Measurements from ENCODE around the gene FTCD.

The FTCD gene

DNA sequence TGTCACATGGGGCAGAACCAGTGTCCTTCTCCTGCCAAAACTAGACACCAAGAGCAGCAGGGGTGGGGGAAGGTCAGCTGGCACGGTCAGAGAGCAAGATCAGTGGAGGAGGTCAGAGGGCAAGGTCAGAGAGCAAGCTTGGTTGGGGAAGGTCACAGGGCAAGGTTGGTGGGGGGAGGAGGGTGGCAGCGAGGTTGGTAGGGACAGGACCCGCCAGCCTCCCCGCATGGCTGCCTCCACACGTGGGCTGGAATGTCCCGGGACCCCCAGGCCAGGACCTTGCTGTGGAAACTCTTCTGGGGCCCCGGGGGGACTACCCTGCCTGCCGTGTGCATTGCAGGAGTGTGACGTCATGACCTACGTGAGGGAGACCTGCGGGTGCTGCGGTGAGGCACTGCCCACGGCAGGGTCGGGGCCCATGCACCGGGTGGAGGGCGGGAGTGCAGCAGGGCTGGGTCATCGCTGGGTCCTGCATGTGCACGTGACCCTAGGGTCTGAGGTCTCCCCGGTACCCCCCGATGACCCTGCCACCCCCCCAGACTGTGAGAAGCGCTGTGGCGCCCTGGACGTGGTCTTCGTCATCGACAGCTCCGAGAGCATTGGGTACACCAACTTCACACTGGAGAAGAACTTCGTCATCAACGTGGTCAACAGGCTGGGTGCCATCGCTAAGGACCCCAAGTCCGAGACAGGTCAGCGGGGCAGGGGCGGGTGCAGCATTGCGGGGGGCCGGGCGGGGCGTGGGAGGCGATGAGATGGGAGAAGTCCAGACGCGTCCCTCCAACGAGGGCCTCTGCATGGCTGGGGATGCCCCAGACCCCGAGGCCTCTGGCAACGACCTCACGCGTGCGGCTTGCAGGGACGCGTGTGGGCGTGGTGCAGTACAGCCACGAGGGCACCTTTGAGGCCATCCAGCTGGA lies 30.2 kb downstream of the FTCD start:
- in situ Hi-C loops (cut with MboI; ENCODE audit: low sequenced_read_pairs): no loop called here

DNA sequence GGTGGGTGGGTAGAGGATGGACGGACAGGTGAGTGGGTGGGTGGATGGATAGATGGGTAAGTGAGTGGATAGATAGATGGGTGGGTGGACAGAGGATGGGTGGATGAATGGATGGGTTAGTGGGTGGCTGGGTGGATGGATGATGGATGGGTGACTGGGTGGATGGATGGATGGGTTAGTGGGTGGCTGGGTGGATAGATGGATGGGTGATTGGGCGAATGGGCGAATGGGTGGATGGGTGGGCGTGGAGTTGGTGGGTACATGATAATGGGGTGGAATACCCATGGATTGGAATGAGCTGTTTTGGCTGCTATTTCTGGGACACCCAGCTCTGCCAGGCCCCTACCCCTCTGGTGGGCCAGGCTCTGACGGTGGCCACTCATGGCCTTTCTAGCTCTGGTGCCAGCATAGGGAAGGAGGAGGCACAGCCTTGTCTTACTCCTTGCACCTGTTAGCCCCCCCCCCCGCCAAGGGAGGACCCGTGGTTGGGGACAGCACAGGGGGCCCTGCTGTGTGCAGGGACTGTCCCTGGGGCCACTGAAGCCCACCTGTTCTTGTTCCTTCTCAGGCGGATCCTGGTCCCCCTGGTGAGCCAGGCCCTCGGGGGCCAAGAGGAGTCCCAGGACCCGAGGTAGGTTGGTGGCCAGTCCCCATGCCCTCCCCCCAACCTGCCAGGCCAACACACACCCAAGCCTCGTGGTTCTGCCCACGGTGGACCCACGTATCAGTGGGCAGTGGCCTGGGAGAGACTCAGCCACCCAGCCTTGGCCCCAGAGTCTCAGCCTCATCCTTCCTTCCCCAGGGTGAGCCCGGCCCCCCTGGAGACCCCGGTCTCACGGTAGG lies 31.1 kb downstream of the FTCD start:
- in situ Hi-C loops (cut with MboI; ENCODE audit: low sequenced_read_pairs): no loop called here

DNA sequence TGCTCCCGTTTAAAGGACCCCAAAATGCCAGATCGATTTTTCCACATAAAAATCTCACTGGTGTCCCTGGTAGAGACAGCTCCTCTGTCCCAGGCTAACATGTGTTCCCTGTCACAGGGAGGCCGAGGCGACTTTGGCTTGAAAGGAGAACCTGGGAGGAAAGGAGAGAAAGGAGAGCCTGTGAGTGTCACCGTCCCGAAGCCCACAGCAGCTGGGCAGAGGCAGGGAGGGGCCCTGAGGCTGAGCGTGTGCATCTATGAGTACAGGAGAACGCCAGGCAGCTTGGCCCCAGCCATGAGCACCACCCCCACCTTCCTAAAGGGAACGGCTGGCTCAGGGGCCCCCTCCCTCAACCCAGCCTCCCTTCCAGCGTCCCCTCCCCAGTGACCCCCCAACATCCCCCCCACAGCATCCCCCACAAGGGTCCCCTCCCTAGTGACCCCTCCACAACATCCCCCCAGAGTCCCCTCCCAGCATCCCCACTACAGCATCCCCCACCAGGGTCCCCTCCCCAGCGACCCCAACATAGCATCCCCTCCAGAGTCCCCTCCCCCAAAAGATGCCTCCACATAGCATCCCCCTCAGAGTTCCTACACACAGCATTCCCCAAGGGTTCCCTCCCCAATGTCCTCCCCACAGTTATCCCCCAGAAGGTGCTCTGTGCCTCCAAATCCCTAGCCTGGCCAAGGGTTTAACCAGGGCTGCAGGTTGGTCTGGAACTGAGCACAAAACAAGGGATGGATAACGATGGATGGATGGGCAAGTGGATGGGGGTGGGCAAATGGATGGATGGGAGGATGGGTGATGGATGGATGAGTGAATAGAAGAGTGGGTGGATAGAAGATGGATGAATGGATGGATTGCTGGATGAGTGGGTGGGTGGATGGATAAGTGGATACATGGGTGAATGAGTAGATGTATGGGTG lies 32.4 kb downstream of the FTCD start:
- in situ Hi-C loops (cut with MboI; ENCODE audit: low sequenced_read_pairs): no loop called here

DNA sequence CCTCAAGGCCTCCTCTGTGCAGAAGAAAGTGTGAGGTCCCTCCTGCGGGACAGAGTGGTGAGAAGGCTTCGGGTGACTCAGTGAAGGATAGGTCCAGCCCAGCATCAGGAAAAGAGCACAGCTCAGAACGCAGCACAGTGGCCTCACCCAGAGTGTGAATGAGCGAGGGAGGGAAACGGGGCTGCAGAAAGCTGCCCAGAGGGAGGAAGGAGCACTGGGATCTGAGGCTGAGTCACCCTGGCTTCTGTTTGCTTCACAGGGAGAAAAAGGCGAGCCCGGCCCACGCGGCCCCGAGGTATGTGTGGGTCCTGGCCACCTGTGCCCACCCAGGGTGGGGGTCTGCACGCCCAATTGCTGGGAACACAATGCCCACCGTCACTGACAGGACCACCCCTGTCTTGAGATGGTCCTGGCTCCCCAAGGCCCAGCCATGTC lies 33.1 kb downstream of the FTCD start:
- in situ Hi-C loops (cut with MboI; ENCODE audit: low sequenced_read_pairs): no loop called here

DNA sequence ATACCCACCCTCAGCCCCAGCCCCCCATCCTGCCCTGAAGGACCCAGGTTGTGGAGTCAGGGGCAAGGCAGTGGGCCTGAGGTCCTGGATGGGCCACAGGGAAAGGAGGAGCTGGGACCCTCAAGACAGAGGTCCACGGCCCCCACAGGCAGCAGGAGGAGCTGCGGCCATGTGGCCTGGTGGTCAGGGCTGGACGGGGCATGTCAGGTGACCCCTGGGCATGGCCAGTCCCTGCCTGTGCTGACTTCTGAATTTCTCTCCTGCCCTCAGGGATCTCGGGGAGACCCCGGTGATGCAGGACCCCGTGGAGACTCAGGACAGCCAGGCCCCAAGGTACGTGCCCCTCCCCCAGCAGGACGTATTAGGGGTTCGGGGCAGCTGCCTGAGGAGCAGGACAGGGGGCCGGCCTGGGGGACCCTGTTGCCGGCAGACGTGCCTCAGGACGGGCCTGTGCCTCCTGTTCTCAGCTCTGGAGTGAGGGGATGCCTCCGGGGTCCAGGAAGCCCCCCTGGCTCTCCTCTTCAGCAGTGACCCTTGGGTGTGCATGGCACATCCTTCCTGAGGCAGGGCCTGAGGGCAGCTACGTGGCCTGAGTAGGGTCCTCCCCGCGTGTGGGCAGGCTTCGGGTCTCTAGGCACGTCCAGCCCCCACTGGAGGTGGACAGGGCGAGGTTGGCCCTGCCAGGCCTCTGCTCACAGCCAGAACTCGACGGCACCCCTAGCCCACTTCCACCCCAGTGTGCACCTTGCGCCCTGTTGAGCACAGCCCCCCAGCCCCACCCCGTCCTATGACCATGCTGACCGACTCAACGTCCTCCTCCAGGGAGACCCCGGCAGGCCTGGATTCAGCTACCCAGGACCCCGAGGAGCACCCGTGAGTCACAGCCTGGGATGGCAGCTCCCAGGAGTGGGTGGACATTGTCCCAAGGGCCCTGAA lies 33.8 kb downstream of the FTCD start:
- in situ Hi-C loops (cut with MboI; ENCODE audit: low sequenced_read_pairs): no loop called here

DNA sequence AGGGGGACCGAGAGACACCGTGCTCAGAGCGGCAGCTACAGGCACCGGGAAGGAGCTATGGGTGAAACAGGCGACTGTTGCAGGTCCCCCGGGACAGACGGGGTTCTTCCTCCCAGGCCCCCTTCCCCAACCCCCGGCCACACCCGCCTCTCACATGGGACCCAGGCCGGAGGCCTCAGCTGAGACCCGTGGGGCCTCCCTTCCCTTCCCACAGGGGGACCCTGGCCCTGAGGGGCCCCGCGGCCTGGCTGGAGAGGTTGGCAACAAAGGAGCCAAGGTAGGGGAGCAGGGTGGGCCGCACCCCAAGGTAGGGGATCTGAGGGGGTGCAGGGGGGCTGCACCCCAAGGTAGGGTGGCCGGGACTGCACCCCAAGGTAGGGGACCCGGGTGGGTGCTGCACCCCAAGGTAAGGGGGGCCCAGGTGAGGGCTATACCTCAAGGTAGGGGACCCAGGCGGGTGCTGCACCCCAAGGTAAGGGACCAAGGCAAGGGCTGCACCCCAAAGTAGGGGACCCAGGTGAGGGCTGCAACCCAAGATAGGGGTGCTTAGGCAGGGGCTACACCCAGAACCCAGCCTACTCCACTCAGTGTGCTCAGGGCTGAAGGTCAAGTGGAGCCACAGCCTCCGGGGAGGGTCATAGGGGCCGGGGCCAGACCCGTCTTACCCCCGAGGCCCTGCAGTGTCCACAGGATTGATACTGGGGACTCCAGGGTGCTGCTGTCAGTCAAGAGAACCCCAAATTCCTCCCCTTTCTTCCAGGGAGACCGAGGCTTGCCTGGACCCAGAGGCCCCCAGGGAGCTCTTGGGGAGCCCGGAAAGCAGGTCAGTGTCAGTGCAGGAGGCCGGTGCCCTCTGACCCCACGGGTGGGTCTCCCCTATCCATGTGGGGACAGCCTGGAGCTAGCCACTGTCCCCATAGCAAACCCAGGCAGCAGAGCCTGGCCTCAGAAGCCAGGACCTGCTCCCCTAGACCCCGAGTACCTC lies 34.8 kb downstream of the FTCD start:
- in situ Hi-C loops (cut with MboI; ENCODE audit: low sequenced_read_pairs): no loop called here

DNA sequence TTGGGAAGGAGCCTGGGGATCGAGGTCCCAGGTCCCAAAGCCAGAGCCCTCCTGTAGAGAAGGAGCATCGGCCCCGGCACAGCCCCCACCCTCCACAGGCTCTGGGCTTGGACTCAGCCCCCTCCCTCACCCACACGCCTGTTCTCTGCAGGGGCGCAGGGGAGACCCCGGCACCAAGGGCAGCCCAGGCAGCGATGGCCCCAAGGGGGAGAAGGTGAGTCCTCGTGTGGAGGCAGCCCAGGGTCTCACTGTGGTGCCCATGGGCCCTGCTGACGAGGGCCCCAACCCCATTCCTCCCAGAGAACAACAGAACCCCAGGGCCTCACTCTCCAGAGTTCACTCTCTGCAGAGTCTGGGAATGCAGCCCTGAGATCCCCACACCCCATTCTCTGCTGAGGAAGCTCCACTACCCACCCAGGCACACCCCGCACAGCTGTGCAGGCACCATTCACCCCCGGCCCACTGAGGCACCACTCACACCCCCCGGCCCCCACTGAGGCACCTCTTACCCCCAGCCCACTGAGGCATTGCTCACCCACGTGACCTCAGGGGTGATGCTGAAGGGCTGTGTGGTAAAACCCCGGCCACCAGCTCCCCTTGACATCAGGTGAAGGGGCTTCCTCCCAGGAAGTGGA lies 35.6 kb downstream of the FTCD start:
- in situ Hi-C loops (cut with MboI; ENCODE audit: low sequenced_read_pairs): no loop called here

DNA sequence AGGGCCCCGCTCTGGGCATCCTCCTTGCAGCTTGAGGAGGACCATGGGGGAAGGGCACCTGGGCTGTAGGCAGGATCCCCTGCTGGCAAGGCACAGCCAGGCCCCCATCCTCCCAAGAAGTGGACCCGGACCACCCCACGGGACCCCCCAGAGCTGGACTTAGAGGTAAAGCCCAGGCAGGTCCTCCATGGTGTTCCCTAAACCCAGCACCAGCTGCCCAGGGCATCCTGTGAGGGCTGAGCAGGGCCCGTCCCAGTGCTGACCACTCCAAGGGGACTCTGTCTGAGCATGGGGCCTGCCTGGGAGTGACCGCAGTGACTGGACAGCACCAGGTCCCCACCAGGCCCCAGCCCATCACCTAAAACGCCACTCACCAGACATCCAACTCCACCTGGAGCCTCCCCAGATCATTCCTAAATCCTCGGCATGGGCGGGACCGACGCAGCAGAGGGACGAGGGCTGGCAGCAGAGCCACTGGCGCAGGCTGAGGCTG lies 36.2 kb downstream of the FTCD start:
- in situ Hi-C loops (cut with MboI; ENCODE audit: low sequenced_read_pairs): no loop called here

DNA sequence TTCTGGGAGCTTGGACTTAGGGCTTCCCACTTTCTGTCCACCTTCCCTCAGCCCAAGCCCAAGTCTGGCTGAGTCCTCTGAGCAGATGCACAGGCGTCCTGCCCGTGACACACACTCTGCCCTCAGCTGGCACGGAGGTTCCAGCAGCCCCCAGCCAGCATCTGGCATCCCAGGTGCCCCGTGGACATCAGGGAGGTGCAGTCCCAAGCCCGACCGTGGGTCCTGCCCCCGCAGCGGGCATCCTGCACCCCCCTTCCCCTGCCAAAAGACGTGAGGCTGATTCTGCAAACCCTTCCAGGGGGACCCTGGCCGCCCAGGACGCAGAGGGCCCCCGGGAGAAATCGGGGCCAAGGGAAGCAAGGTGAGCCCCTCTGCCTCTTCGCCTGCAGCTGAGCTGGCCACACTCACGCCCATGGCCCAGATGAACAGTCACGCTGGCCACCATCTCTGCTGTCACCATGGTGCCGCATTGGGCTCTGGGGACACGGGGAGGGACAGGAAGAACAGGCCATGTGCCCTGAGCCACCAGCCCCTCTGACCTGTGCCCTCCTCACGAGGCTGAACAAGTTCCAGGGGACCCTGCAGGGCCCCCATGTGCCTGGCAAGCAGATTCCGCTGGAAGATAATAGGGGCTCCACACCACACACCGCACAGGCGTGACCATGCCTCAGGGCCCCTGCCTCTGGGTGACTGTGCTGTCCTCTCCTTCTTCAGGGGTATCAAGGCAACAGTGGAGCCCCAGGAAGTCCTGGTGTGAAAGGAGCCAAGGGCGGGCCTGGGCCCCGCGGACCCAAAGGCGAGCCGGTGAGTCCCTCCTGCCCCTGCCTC lies 36.8 kb downstream of the FTCD start:
- in situ Hi-C loops (cut with MboI; ENCODE audit: low sequenced_read_pairs): no loop called here

DNA sequence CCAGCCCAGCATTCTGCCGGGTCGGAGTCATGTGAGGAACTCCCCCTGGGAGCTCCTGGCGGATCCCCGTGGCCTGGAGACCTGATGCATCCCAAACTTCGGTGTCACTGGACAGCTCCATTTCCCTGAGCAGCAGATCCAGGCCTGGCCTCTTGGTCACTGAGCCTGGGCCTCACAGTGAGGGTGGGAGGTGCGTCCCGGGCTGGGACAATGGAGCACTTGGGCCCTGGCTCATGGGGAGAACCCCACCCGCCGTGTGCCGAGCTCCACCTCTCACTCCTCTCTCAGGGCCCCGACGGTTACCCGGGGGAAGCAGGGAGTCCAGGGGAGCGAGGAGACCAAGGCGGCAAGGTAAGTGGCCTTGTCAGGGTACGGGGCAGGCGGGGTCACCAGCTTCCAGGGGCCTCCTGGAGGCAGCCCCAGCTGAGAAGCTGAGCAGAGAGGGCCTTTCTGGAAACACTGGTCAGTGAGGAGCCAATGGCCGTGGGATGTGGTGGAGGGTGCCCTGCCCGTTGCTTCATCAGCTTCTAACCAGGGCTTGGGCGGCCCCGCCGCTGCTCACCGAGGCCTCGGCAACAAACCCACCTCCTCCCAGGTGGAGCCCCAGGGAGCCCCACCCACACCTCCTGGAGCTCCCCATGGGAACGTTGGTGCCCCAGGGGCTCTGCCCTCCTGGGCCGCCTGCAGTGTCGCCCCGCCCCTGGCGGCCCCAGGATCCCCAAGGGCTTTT lies 37.6 kb downstream of the FTCD start:
- in situ Hi-C loops (cut with MboI; ENCODE audit: low sequenced_read_pairs): no loop called here

DNA sequence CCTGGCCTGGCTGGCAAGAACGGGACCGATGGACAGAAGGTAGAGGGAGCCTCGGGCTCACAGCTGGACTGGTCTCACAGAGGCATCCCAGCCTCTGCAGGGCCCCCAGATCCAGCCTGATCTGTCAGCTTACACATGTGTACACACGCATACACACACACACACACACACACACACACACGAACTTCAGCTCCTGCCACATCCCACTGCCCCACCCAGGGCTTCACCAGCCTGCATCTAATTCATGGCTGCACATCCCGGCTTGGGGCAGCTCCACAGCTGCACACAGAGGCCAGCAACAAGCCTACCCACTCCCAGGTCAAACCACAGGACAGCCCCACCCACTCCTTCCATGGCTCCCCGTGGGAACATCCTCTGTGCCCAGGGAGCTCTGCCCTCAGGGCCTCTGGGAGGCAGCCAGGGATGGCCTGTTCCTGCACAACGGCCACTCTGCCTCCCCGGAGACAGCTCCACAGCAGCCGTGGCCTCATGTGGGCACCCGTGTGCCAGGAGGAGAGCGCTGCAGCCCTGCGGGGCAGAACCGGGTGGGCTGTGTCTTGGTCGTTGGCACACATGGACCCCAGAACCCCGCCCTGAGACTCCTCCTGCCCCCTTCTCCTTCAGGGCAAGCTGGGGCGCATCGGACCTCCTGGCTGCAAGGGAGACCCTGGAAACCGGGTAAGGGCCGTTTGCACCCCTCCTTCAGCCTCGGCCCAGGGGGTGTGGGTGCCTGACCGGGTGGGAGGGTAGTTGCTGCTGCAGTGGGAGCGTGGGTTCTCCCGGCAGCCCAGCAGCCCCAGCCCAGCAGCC lies 38.4 kb downstream of the FTCD start:
- in situ Hi-C loops (cut with MboI; ENCODE audit: low sequenced_read_pairs): no loop called here

DNA sequence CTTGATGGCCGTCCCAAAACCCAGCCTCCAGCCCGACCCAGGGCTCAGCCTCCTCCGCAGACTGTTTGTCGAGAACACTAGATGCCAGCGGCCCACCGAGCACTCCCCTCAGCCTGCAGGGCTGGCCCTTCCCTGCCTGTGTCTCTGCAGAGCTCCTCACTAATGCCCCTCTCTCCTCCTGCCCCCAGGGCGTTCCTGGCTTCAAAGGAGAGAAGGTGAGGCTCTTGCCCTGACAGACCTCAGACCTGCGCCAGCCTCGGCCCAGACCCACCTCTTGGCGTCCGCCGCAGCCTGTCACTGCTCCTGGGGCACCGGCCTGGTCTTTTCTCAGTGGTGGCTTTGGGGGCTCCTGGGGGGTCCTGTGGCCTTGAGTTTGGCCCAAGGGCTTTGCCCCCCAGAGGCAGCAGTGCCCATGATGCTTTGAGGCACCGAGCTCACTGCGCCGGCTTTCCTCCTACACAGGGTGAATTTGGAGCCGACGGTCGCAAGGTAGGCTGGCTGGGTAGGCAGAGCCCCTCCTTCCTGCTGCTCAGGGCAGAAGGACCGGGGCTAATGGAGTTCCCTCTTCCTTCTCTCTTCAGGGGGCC lies 39.1 kb downstream of the FTCD start:
- in situ Hi-C loops (cut with MboI; ENCODE audit: low sequenced_read_pairs): no loop called here

DNA sequence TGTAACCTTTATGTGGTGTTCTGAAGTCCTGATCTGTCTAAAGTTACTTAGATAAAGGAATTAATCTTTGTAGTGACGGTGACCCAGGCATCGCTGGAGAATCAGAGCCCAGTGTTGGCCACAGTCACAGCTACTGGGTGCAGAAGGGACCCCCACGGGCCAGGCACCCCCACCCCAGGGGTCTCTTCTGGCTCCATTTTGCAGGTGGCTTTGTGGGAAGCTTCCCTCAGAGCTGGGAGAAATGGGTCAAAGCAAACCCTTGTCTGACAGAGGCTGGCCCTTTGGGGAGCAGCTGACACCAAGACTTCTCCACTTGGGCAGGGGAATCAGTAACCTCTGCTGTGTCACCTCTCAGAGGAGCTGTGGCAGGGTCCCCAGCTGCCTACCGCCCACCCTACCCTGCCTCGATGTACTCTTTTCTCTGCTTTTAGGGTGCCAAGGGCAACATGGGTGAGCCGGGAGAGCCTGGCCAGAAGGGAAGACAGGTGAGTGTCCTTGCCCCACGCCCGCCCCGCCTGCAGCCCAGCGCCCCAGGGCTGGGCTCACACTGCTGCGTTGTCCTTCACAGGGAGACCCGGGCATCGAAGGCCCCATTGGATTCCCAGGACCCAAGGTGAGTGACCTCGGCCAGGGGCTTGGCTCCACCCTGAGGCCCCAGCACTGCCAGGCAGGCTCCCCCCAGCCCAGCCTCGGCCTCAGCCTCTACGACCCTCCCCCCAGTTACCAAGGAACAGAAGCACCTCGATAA lies 39.8 kb downstream of the FTCD start:
- in situ Hi-C loops (cut with MboI; ENCODE audit: low sequenced_read_pairs): no loop called here

DNA sequence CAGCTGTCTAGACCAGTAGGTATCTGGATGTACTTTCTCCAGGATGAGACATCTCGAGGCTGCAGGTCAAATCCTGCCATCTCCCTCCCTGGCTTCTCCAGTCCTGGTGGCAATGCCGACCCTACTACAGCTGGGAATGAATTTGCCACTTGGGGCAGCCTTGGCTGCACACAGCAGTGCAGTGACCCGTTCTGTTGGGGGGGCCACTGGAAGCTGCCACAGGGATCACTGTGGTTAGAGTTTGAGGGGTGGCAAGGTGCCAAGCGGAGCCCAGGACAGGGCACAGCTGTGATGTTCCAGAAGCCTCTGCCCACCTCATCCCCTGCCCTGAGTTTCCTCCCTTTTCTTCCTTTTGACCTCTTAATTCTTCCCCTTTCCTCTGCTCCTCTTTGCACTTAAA lies 40.4 kb downstream of the FTCD start:
- in situ Hi-C loops (cut with MboI; ENCODE audit: low sequenced_read_pairs): no loop called here
